Measurements from ENCODE around the gene DAB1.

The DAB1 gene

GRCh38 chr1:56965191-56965590 lies 458.7 kb downstream of the DAB1 start:
- Histone ChIP-seq H3K9me3 (ENCODE audit: low read length) (no peaks in the 10 kb centered on the region), H3K9me2 (ENCODE audit: low read depth, low read length) (no peaks in the 10 kb centered on the region), H3K9ac (ENCODE audit: low read length) (no peak overlapping the region), H3K79me2 (ENCODE audit: insufficient read depth, low read length) (no peaks in the 10 kb centered on the region), H4K20me1 (ENCODE audit: insufficient read depth, low read length) (no peaks in the 10 kb centered on the region), H3K27me3 (ENCODE audit: insufficient read depth, low read length) (no peaks in the 10 kb centered on the region), H3F3A (ENCODE audit: insufficient read depth, low read length) (no peaks in the 10 kb centered on the region), H3K4me3 (ENCODE audit: low read depth, low read length, poor library complexity, severe bottlenecking) (no peak overlapping the region), H3K27ac (ENCODE audit: low read depth, low read length, poor library complexity, severe bottlenecking) (no peak overlapping the region), H3K4me2 (ENCODE audit: low read length) (no peak overlapping the region), H3K36me3 (ENCODE audit: insufficient read depth, low read length) (no peaks in the 10 kb centered on the region), H3K4me1 (ENCODE audit: insufficient read depth, low read length, severe bottlenecking) (no peaks in the 10 kb centered on the region), H2AFZ (ENCODE audit: low read length) (no peak overlapping the region)
- no peak for TF ChIP-seq EZH2 (IDR thresholded peaks at IDR 0.05; ENCODE audit: borderline replicate concordance, low read length)
- TF ChIP-seq, protein P1, sequence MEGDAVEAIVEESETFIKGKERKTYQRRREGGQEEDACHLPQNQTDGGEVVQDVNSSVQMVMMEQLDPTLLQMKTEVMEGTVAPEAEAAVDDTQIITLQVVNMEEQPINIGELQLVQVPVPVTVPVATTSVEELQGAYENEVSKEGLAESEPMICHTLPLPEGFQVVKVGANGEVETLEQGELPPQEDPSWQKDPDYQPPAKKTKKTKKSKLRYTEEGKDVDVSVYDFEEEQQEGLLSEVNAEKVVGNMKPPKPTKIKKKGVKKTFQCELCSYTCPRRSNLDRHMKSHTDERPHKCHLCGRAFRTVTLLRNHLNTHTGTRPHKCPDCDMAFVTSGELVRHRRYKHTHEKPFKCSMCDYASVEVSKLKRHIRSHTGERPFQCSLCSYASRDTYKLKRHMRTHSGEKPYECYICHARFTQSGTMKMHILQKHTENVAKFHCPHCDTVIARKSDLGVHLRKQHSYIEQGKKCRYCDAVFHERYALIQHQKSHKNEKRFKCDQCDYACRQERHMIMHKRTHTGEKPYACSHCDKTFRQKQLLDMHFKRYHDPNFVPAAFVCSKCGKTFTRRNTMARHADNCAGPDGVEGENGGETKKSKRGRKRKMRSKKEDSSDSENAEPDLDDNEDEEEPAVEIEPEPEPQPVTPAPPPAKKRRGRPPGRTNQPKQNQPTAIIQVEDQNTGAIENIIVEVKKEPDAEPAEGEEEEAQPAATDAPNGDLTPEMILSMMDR (IDR thresholded peaks at IDR 0.05; ENCODE audit: low read length): no peak

DNA sequence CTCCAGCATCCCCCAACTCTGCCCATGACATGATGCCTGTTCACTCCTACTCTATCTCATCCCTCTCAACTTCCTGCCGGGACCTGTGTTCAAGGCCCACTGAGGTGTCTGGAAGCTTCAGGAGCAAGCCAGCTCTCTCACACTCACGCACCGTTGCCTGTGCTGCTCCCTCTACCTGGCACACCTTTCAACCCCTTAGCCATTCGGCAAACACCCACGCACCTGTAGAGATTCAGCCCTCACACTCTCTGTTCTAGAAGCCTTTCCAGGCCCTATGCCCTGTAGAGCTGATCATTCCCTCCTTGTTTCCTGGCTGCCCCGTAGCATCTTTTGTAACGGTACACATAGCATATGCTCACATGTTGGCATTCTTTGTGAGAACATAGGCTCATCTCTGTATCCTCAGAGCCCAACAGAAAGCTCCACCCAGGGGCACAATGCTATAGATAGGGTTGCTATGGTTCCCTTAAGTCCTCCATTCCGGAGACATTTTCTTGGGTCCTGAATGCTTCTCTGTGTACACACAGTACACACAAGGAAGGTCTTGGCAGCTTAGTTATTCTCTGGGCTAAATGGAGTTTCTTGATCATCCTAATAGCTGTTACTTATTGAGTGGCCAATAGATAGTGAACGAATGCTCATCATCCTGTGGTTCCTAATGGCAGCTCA lies 459.4 kb downstream of the DAB1 start:
- Histone ChIP-seq H3K9me2 (ENCODE audit: low read depth, low read length) (no peaks in the 10 kb centered on the region), H4K20me1 (ENCODE audit: insufficient read depth, low read length) (no peaks in the 10 kb centered on the region), H3K9ac (ENCODE audit: low read length) (no peak overlapping the region), H3K9me3 (ENCODE audit: low read length) (no peaks in the 10 kb centered on the region), H3K27ac (ENCODE audit: low read depth, low read length, poor library complexity, severe bottlenecking) (no peak overlapping the region), H3K4me3 (ENCODE audit: low read depth, low read length, poor library complexity, severe bottlenecking) (no peak overlapping the region), H3K4me2 (ENCODE audit: low read length) (no peak overlapping the region), H3K79me2 (ENCODE audit: insufficient read depth, low read length) (no peaks in the 10 kb centered on the region), H3K27me3 (ENCODE audit: insufficient read depth, low read length) (no peaks in the 10 kb centered on the region), H3K4me1 (ENCODE audit: insufficient read depth, low read length, severe bottlenecking) (no peaks in the 10 kb centered on the region), H3F3A (ENCODE audit: insufficient read depth, low read length) (no peaks in the 10 kb centered on the region), H2AFZ (ENCODE audit: low read length) (no peak overlapping the region), H3K36me3 (ENCODE audit: insufficient read depth, low read length) (no peaks in the 10 kb centered on the region)
- TF ChIP-seq EZH2 (IDR thresholded peaks at IDR 0.05; ENCODE audit: borderline replicate concordance, low read length): no peak
- TF ChIP-seq, protein P1 (IDR thresholded peaks at IDR 0.05; ENCODE audit: low read length): no peak

- no peak overlapping the region for H3K9ac ChIP-seq (ENCODE audit: low read length)
- no peak overlapping the region for H3K4me3 ChIP-seq (ENCODE audit: low read depth, low read length, poor library complexity, severe bottlenecking)
- H3K27me3 ChIP-seq (ENCODE audit: insufficient read depth, low read length): no peaks in the 10 kb centered on the region
- TF ChIP-seq, protein P1 (IDR thresholded peaks at IDR 0.05; ENCODE audit: low read length): no peak
- H3K4me1 ChIP-seq (ENCODE audit: insufficient read depth, low read length, severe bottlenecking): no peaks in the 10 kb centered on the region
- H3K9me2 ChIP-seq (ENCODE audit: low read depth, low read length): no peaks in the 10 kb centered on the region
- no peaks in the 10 kb centered on the region for H3K36me3 ChIP-seq (ENCODE audit: insufficient read depth, low read length)
- H3K4me2 ChIP-seq (ENCODE audit: low read length): no peak overlapping the region
- no peak overlapping the region for H3K27ac ChIP-seq (ENCODE audit: low read depth, low read length, poor library complexity, severe bottlenecking)
- no peaks in the 10 kb centered on the region for H4K20me1 ChIP-seq (ENCODE audit: insufficient read depth, low read length)
- no peaks in the 10 kb centered on the region for H3K79me2 ChIP-seq (ENCODE audit: insufficient read depth, low read length)
- H2AFZ ChIP-seq (ENCODE audit: low read length): no peak overlapping the region
- H3K9me3 ChIP-seq (ENCODE audit: low read length): no peaks in the 10 kb centered on the region
- H3F3A ChIP-seq (ENCODE audit: insufficient read depth, low read length): no peaks in the 10 kb centered on the region
Measured at GRCh38 chr1:56963667-56964066, 460.2 kb downstream of the DAB1 start.

All from OCI-LY1 (cell line).